ENCODE data around the gene PRDX1.
"Not testable (repeated sequence)": the region's sequence is repeated elsewhere in the genome, so short reads cannot be mapped to it uniquely, and the experiment has no call there.

Gene PRDX1

GRCh38 chr1:45530632-45531135 is 9.0 kb upstream of the PRDX1 start:
- Histone ChIP-seq H3K4me1 (ENCODE audit: insufficient read depth, low read length) (no peaks in the 10 kb centered on the region), H3K4me2 (ENCODE audit: insufficient read depth, low read length) (no peak overlapping the region), H3K9me3 (ENCODE audit: insufficient read depth, low read length, severe bottlenecking) (no peaks in the 10 kb centered on the region), H3K4me3 (ENCODE audit: low read depth in 1 of 2, low read length in 2 of 2) (no peak overlapping the region), H3K9ac (ENCODE audit: low read depth, low read length) (no peak overlapping the region), H3K36me3 (ENCODE audit: insufficient read depth, low read length) (no peaks in the 10 kb centered on the region), H3K27me3 (ENCODE audit: insufficient read depth, low read length, poor library complexity) (no peaks in the 10 kb centered on the region), H3K27ac (ENCODE audit: low read length) (no peak overlapping the region), H2AFZ (ENCODE audit: low read depth, low read length) (no peak overlapping the region; the same call in 1 of the 2 replicates), H3K79me2 (ENCODE audit: insufficient read depth, low read length) (no peaks in the 10 kb centered on the region), H4K20me1 (ENCODE audit: insufficient read depth, low read length) (no peaks in the 10 kb centered on the region)
- DNase-seq (no peak), ATAC-seq (ENCODE audit: insufficient read depth, low read depth) (no peak)
- TF ChIP-seq CTCF (IDR thresholded peaks at IDR 0.05; ENCODE audit: borderline replicate concordance, extremely low read depth, low read length, poor library complexity, severe bottlenecking) (no peak), EZH2 (IDR thresholded peaks at IDR 0.05; ENCODE audit: borderline replicate concordance, low read depth, low read length, severe bottlenecking) (no peak)

- TF ChIP-seq CTCF (IDR thresholded peaks at IDR 0.05; ENCODE audit: borderline replicate concordance, extremely low read depth, low read length, poor library complexity, severe bottlenecking) (no peak), EZH2 (IDR thresholded peaks at IDR 0.05; ENCODE audit: borderline replicate concordance, low read depth, low read length, severe bottlenecking) (no peak)
- H3K4me1 ChIP-seq (ENCODE audit: insufficient read depth, low read length): peaks cover 23% of the 10 kb centered on the region
- no peaks in the 10 kb centered on the region for H4K20me1 ChIP-seq (ENCODE audit: insufficient read depth, low read length)
- H3K27ac ChIP-seq (ENCODE audit: low read length): no peak overlapping the region
- H3K27me3 ChIP-seq (ENCODE audit: insufficient read depth, low read length, poor library complexity): no peaks in the 10 kb centered on the region
- peaks cover 7% of the 10 kb centered on the region for H3K79me2 ChIP-seq (ENCODE audit: insufficient read depth, low read length)
- no peaks in the 10 kb centered on the region for H3K9me3 ChIP-seq (ENCODE audit: insufficient read depth, low read length, severe bottlenecking)
- no peaks in the 10 kb centered on the region; the same call in 1 of the 2 replicates for H3K36me3 ChIP-seq (ENCODE audit: insufficient read depth, low read length)
- ATAC-seq (ENCODE audit: insufficient read depth, low read depth) (no peak), DNase-seq (no peak)
- no peak overlapping the region for H3K4me2 ChIP-seq (ENCODE audit: insufficient read depth, low read length)
- no peak overlapping the region for H3K4me3 ChIP-seq (ENCODE audit: low read depth in 1 of 2, low read length in 2 of 2)
- H2AFZ ChIP-seq (ENCODE audit: low read depth, low read length): no peak overlapping the region
- H3K9ac ChIP-seq (ENCODE audit: low read depth, low read length): no peak overlapping the region
Measured at GRCh38 chr1:45526135-45526644, 4.5 kb upstream of the PRDX1 start.

- not testable (repeated sequence) for H3K4me3 ChIP-seq (ENCODE audit: low read depth in 1 of 2, low read length in 2 of 2); H3K4me2 ChIP-seq (ENCODE audit: insufficient read depth, low read length); H3K9me3 ChIP-seq (ENCODE audit: insufficient read depth, low read length, severe bottlenecking); H3K36me3 ChIP-seq (ENCODE audit: insufficient read depth, low read length); H3K27me3 ChIP-seq (ENCODE audit: insufficient read depth, low read length, poor library complexity); DNase-seq; H2AFZ ChIP-seq (ENCODE audit: low read depth, low read length); H4K20me1 ChIP-seq (ENCODE audit: insufficient read depth, low read length); ATAC-seq (ENCODE audit: insufficient read depth, low read depth); H3K27ac ChIP-seq (ENCODE audit: low read length); H3K9ac ChIP-seq (ENCODE audit: low read depth, low read length)
- peaks cover 37% of the 10 kb centered on the region for H3K4me1 ChIP-seq (ENCODE audit: insufficient read depth, low read length)
- H3K79me2 ChIP-seq (ENCODE audit: insufficient read depth, low read length): peaks cover 29% of the 10 kb centered on the region
Measured at GRCh38 chr1:45523975-45524374, 2.3 kb upstream of the PRDX1 start.

GRCh38 chr1:45523516-45523915 is 1.8 kb upstream of the PRDX1 start:
- not testable (repeated sequence) for H3K9me3 ChIP-seq (ENCODE audit: insufficient read depth, low read length, severe bottlenecking); H3K36me3 ChIP-seq (ENCODE audit: insufficient read depth, low read length); DNase-seq; H3K9ac ChIP-seq (ENCODE audit: low read depth, low read length); H2AFZ ChIP-seq (ENCODE audit: low read depth, low read length); H3K4me2 ChIP-seq (ENCODE audit: insufficient read depth, low read length); H3K27me3 ChIP-seq (ENCODE audit: insufficient read depth, low read length, poor library complexity); H3K4me3 ChIP-seq (ENCODE audit: low read depth in 1 of 2, low read length in 2 of 2)
- H3K79me2 ChIP-seq (ENCODE audit: insufficient read depth, low read length): peaks cover 33% of the 10 kb centered on the region
- peak overlapping the region; percentile 54; the same call in 1 of the 2 replicates for H3K27ac ChIP-seq (ENCODE audit: low read length)
- peaks cover 10% of the 10 kb centered on the region; the same call in 1 of the 2 replicates for H4K20me1 ChIP-seq (ENCODE audit: insufficient read depth, low read length)
- ATAC-seq (ENCODE audit: insufficient read depth, low read depth): 0 out of 3 replicates have a peak, but pooled peaks have one; percentile 8
- H3K4me1 ChIP-seq (ENCODE audit: insufficient read depth, low read length): peaks cover 41% of the 10 kb centered on the region

Data from DND-41 (cell line).